K562 (cell line): Measurements from ENCODE around the gene PLXDC1. TPM values are rescaled to one million over a fixed set of nuclear protein-coding genes. Genes with fewer than 3 reads are reported as not detected.
A peak's percentile ranks its signal among the peaks of the same experiment; 100 is the strongest.

Experiments used
- ARNT ChIP-seq, 2 experiments: fragments of 450-650 bp; IDR thresholded peaks; 2 replicates each; pipeline ENCODE4 v1.6.1; 2016; ENCODE audit warnings: mild to moderate bottlenecking in 1 of 2
- BRCA1 ChIP-seq, 2 experiments: fragments of 450-650 bp in 1 of 2; sonication (generic) in 1 of 2; formaldehyde crosslinking in 1 of 2; IDR thresholded peaks; 2 replicates each; pipeline versions ENCODE4 v1.5.0 to v1.6.1; 2017 to 2020; ENCODE audit warnings: mild to moderate bottlenecking in 1 of 2, missing genetic modification reagents in 1 of 2
- CBFA2T2 ChIP-seq: fragments of 450-650 bp; conservative IDR thresholded peaks from 2 replicates; pipeline ENCODE4 v1.6.1; 2017; ENCODE audit warnings: mild to moderate bottlenecking
- CEBPG ChIP-seq, 3 experiments: fragments of 200-800 bp in 1 of 3; sonication (Bioruptor generic) in 1 of 3; sonication (generic) in 1 of 3; formaldehyde crosslinking in 1 of 3; IDR thresholded peaks in 2 of 3; conservative IDR thresholded peaks in 1 of 3; 2 replicates each; pipeline versions ENCODE4 v1.6.1 to v1.8.0; 2016 to 2022; ENCODE audit warnings: missing compliant biosample characterization in 2 of 3, missing genetic modification characterization in 2 of 3, mild to moderate bottlenecking in 1 of 3, missing genetic modification reagents in 1 of 3
- EP300 ChIP-seq: IDR thresholded peaks from 2 replicates; pipeline ENCODE4 v1.6.1; 2012; ENCODE audit warnings: low read length, improper control_type of control experiment
- EWSR1 ChIP-seq: fragments of 450-650 bp; IDR thresholded peaks from 2 replicates; pipeline ENCODE4 v1.6.1; 2018; ENCODE audit warnings: borderline replicate concordance, mild to moderate bottlenecking, low read depth, moderate library complexity; ENCODE audit not compliant: partially characterized antibody
- FOXA1 ChIP-seq: fragments of 450-650 bp; IDR thresholded peaks from 2 replicates; pipeline ENCODE4 v1.6.1; 2016; ENCODE audit warnings: mild to moderate bottlenecking, borderline replicate concordance
- IFI16 ChIP-seq: fragments of 250-450 bp; sonication (Bioruptor Pico); IDR thresholded peaks from 2 replicates; pipeline ENCODE4 v2.1.2; 2022; ENCODE audit warnings: mild to moderate bottlenecking, inconsistent platforms
- KAT8 ChIP-seq: fragments of 450-650 bp; IDR thresholded peaks from 2 replicates; pipeline ENCODE4 v1.6.1; 2016; ENCODE audit warnings: low read depth, mild to moderate bottlenecking
- POLR2A ChIP-seq: fragments of 450-650 bp; conservative IDR thresholded peaks from 2 replicates; pipeline ENCODE4 v1.6.1; 2016
- RBFOX2 ChIP-seq: fragments of 200-400 bp; formaldehyde crosslinking; IDR thresholded peaks from 2 replicates; pipeline ENCODE4 v1.6.1; 2017; ENCODE audit warnings: low read depth, mild to moderate bottlenecking, low read length, moderate library complexity
- SRSF9 ChIP-seq: fragments of 200-400 bp; formaldehyde crosslinking; IDR thresholded peaks from 2 replicates; pipeline ENCODE4 v1.6.1; 2017; ENCODE audit warnings: low read depth, low read length, borderline replicate concordance
- TCF7L2 ChIP-seq: fragments of 150-350 bp; IDR thresholded peaks from 2 replicates; pipeline ENCODE4 v1.6.1; 2016; ENCODE audit warnings: low read depth, mild to moderate bottlenecking, low read length, moderate library complexity
- THRAP3 ChIP-seq: fragments of 450-650 bp; IDR thresholded peaks from 2 replicates; pipeline ENCODE4 v1.6.1; 2016; ENCODE audit warnings: mild to moderate bottlenecking, inconsistent platforms, borderline replicate concordance
- ZNF764 ChIP-seq: fragments of 250-450 bp; sonication (Bioruptor Pico); IDR thresholded peaks from 2 replicates; pipeline ENCODE4 v1.4.0; 2020; ENCODE audit warnings: low read depth, mild to moderate bottlenecking, moderate library complexity
- polyA plus RNA-seq, 8 experiments: library from polyadenylated mRNA; depleted of rRNA in 4 of 8; stranded (reverse) in 5 of 8; unstranded in 3 of 8; fragments of >200 nt; fragmentation: Nextera tagmentation in 2 of 8; fragmentation: Illumina TruSeq in 1 of 8; extraction: Ambion mirVana in 2 of 8; extraction: Trizol in 1 of 8; gene quantifications; 2 replicates each; pipeline versions ENCODE4 v1.2.1 to v1.2.3, GENCODE V29; 2011 to 2014; ENCODE audit warnings: inconsistent platforms in 1 of 8, missing spikeins in 1 of 8
- total RNA-seq, 7 experiments: library from RNA; depleted of rRNA in 6 of 7; stranded (reverse); fragments of >200 nt in 6 of 7; fragmentation: Illumina TruSeq in 2 of 7; extraction: Trizol in 2 of 7; gene quantifications; 2 replicates each; pipeline versions ENCODE4 v1.2.1 to v1.2.3, GENCODE V29; 2011 to 2021; ENCODE audit warnings: low replicate concordance in 1 of 7
- TF ChIP-seq, protein P1 (sequence below): fragments of 200-600 bp; sonication (generic); IDR thresholded peaks from one replicate; pipeline ENCODE4 v1.6.1; 2012; ENCODE audit warnings: mild to moderate bottlenecking, low read depth, low read length, inconsistent platforms
- TF ChIP-seq, protein P2 (sequence below), 2 experiments: IDR thresholded peaks; 2 replicates each; pipeline ENCODE4 v1.6.1; 2011; ENCODE audit warnings: borderline replicate concordance in 1 of 2, control low read depth in 1 of 2, low read depth in 1 of 2, low read length in 1 of 2, mild to moderate bottlenecking in 1 of 2, mixed read lengths in 1 of 2, moderate library complexity in 1 of 2; ENCODE audit not compliant: insufficient read depth in 1 of 2, insufficient read length in 1 of 2, poor library complexity in 1 of 2, severe bottlenecking in 1 of 2; ENCODE audit errors: extremely low read depth in 1 of 2

The PLXDC1 gene
- total and polyA plus RNA-seq, 9 of the 15 experiments (the other 6 are each of a cell fraction or from before 2014, with no cell fraction given) = not detected

DNA sequence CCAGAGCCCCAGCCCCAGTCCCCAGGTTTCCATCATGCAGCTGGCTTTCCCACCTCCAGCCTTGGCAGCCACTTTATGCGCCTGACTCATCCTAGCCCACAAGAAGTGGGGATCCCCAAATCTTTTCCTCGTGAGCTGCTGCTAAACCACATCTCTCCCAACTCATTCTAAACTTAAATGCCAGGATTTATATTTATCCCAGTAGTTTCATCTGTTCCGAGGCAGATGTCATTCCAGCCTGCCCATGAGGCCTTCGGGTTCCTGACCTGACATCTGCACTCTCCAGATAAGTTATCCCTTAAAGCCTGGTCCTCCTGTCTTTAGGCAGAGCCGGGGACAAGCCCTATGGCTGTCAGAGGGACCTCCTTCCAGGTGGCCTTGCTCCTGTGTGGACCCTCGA lies 16.6 kb downstream of the PLXDC1 start (continued):
- TF ChIP-seq, protein P1, sequence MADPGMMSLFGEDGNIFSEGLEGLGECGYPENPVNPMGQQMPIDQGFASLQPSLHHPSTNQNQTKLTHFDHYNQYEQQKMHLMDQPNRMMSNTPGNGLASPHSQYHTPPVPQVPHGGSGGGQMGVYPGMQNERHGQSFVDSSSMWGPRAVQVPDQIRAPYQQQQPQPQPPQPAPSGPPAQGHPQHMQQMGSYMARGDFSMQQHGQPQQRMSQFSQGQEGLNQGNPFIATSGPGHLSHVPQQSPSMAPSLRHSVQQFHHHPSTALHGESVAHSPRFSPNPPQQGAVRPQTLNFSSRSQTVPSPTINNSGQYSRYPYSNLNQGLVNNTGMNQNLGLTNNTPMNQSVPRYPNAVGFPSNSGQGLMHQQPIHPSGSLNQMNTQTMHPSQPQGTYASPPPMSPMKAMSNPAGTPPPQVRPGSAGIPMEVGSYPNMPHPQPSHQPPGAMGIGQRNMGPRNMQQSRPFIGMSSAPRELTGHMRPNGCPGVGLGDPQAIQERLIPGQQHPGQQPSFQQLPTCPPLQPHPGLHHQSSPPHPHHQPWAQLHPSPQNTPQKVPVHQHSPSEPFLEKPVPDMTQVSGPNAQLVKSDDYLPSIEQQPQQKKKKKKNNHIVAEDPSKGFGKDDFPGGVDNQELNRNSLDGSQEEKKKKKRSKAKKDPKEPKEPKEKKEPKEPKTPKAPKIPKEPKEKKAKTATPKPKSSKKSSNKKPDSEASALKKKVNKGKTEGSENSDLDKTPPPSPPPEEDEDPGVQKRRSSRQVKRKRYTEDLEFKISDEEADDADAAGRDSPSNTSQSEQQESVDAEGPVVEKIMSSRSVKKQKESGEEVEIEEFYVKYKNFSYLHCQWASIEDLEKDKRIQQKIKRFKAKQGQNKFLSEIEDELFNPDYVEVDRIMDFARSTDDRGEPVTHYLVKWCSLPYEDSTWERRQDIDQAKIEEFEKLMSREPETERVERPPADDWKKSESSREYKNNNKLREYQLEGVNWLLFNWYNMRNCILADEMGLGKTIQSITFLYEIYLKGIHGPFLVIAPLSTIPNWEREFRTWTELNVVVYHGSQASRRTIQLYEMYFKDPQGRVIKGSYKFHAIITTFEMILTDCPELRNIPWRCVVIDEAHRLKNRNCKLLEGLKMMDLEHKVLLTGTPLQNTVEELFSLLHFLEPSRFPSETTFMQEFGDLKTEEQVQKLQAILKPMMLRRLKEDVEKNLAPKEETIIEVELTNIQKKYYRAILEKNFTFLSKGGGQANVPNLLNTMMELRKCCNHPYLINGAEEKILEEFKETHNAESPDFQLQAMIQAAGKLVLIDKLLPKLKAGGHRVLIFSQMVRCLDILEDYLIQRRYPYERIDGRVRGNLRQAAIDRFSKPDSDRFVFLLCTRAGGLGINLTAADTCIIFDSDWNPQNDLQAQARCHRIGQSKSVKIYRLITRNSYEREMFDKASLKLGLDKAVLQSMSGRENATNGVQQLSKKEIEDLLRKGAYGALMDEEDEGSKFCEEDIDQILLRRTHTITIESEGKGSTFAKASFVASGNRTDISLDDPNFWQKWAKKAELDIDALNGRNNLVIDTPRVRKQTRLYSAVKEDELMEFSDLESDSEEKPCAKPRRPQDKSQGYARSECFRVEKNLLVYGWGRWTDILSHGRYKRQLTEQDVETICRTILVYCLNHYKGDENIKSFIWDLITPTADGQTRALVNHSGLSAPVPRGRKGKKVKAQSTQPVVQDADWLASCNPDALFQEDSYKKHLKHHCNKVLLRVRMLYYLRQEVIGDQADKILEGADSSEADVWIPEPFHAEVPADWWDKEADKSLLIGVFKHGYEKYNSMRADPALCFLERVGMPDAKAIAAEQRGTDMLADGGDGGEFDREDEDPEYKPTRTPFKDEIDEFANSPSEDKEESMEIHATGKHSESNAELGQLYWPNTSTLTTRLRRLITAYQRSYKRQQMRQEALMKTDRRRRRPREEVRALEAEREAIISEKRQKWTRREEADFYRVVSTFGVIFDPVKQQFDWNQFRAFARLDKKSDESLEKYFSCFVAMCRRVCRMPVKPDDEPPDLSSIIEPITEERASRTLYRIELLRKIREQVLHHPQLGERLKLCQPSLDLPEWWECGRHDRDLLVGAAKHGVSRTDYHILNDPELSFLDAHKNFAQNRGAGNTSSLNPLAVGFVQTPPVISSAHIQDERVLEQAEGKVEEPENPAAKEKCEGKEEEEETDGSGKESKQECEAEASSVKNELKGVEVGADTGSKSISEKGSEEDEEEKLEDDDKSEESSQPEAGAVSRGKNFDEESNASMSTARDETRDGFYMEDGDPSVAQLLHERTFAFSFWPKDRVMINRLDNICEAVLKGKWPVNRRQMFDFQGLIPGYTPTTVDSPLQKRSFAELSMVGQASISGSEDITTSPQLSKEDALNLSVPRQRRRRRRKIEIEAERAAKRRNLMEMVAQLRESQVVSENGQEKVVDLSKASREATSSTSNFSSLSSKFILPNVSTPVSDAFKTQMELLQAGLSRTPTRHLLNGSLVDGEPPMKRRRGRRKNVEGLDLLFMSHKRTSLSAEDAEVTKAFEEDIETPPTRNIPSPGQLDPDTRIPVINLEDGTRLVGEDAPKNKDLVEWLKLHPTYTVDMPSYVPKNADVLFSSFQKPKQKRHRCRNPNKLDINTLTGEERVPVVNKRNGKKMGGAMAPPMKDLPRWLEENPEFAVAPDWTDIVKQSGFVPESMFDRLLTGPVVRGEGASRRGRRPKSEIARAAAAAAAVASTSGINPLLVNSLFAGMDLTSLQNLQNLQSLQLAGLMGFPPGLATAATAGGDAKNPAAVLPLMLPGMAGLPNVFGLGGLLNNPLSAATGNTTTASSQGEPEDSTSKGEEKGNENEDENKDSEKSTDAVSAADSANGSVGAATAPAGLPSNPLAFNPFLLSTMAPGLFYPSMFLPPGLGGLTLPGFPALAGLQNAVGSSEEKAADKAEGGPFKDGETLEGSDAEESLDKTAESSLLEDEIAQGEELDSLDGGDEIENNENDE = no peak
- no peak for TF ChIP-seq CEBPG (CRISPR knock-in tag; IDR thresholded peaks at IDR 0.05)
- TF ChIP-seq CEBPG (tag; conservative IDR thresholded peaks at IDR 0.05 in 1 of 2, IDR thresholded peaks at IDR 0.05 in 1 of 2) = no peak
- TF ChIP-seq, protein P2, sequence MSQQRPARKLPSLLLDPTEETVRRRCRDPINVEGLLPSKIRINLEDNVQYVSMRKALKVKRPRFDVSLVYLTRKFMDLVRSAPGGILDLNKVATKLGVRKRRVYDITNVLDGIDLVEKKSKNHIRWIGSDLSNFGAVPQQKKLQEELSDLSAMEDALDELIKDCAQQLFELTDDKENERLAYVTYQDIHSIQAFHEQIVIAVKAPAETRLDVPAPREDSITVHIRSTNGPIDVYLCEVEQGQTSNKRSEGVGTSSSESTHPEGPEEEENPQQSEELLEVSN (IDR thresholded peaks at IDR 0.05; ENCODE audit: borderline replicate concordance in 1 of 2, extremely low read depth in 1 of 2, insufficient read depth in 1 of 2, insufficient read length in 1 of 2, low read depth in 1 of 2, low read length in 1 of 2, poor library complexity in 1 of 2, severe bottlenecking in 1 of 2) = no peak
- TF ChIP-seq ZNF764 = no peak
- TF ChIP-seq RBFOX2 = no peak
- TF ChIP-seq IFI16 (CRISPR knock-in tag) = no peak
- TF ChIP-seq BRCA1 (IDR thresholded peaks at IDR 0.05) = no peak
- TF ChIP-seq BRCA1 (CRISPR knock-in tag; IDR thresholded peaks at IDR 0.05) = no peak
- TF ChIP-seq KAT8 = no peak
- peak; percentile 79 for TF ChIP-seq CBFA2T2
- TF ChIP-seq TCF7L2 = no peak
- peak; percentile 29; the same call in 1 of the 2 replicates for TF ChIP-seq EP300
- no peak for TF ChIP-seq POLR2A
- TF ChIP-seq SRSF9 = no peak
- TF ChIP-seq THRAP3 = no peak
- TF ChIP-seq EWSR1 = no peak
- TF ChIP-seq ARNT (IDR thresholded peaks at IDR 0.05) = no peak
- TF ChIP-seq FOXA1 = no peak
